Measurements from ENCODE around the gene DSG4.
"Not testable (repeated sequence)": the region's sequence is repeated elsewhere in the genome, so short reads cannot be mapped to it uniquely, and the experiment has no call there.

DSG4 gene

GRCh38 chr18:31376477-31376876 is at the start of gene DSG4:
Gene DSG4, plus strand, starts transcription at chr18:31376777. Its CDS starts 135 bp downstream, at chr18:31376912.
- no peak for DNase-seq

- DNase-seq: no peak
These were observed 46.7 kb upstream of the DSG4 start for GRCh38 chr18:31329787-31330438.

GRCh38 chr18:31343454-31343853 is 33.1 kb upstream of the DSG4 start:
- DNase-seq: no peak

GRCh38 chr18:31353336-31353735 is 23.2 kb upstream of the DSG4 start:
- DNase-seq: not testable (repeated sequence)

GRCh38 chr18:31354990-31355389 is 21.6 kb upstream of the DSG4 start:
- no peak for DNase-seq

- no peak for DNase-seq
These were observed 20.6 kb upstream of the DSG4 start for GRCh38 chr18:31356025-31356424.

GRCh38 chr18:31364190-31364589 is 12.4 kb upstream of the DSG4 start:
- no peak for DNase-seq

- DNase-seq: no peak
These were observed 7.1 kb upstream of the DSG4 start for GRCh38 chr18:31369478-31369877.

- DNase-seq: no peak
These were observed 4.6 kb upstream of the DSG4 start for GRCh38 chr18:31371989-31372388.

- DNase-seq: no peak
These were observed 2.9 kb upstream of the DSG4 start for GRCh38 chr18:31373641-31374040.

GRCh38 chr18:31380912-31381311 is 4.3 kb downstream of the DSG4 start:
- no peak for DNase-seq

GRCh38 chr18:31382107-31382506 is 5.5 kb downstream of the DSG4 start:
- no peak for DNase-seq

- DNase-seq: no peak
These were observed 10.2 kb downstream of the DSG4 start for GRCh38 chr18:31386741-31387140.

GRCh38 chr18:31393286-31393685 is 16.7 kb downstream of the DSG4 start:
- no peak for DNase-seq

GRCh38 chr18:31396796-31397612 is 20.4 kb downstream of the DSG4 start:
- DNase-seq: no peak

- no peak for DNase-seq
These were observed 21.6 kb downstream of the DSG4 start for GRCh38 chr18:31398191-31398590.

GRCh38 chr18:31399306-31400032 is 22.9 kb downstream of the DSG4 start:
- DNase-seq: no peak

GRCh38 chr18:31401156-31402025 is 24.8 kb downstream of the DSG4 start:
- no peak for DNase-seq

- DNase-seq: no peak
These were observed 25.4 kb downstream of the DSG4 start for GRCh38 chr18:31402026-31402373.

- no peak for DNase-seq
These were observed 26.8 kb downstream of the DSG4 start for GRCh38 chr18:31403409-31403808.

GRCh38 chr18:31407649-31408048 is 31.1 kb downstream of the DSG4 start:
- DNase-seq: no peak

- no peak for DNase-seq
These were observed 32.7 kb downstream of the DSG4 start for GRCh38 chr18:31409276-31409675.

All from activated gamma-delta T cell treated with Interleukin-2 at 50 U/mL for 16 hours (primary cell).